Peyer's patch (tissue), 4 donors: ENCODE results near the gene TMEM229B. TPM values are rescaled to one million over a fixed set of nuclear protein-coding genes. Genes with fewer than 3 reads are reported as not detected.
A peak's percentile ranks its signal among the peaks of the same experiment; 100 is the strongest.

Experiments
- DNase-seq, 3 donors: peaks; one replicate each; pipeline ENCODE4 v3.0.0-alpha.2; 2017 to 2019
- H3K27ac ChIP-seq, 4 donors: fragments of 200-600 bp; sonication (generic); one replicate each; pipeline ENCODE4 v1.5.1; 2016 to 2019
- H3K27me3 ChIP-seq, 2 donors: fragments of 200-600 bp; sonication (generic); one replicate each; pipeline ENCODE4 v1.5.1; 2019
- H3K36me3 ChIP-seq, 3 donors: fragments of 200-600 bp; sonication (generic); one replicate each; pipeline ENCODE4 v1.5.1; 2016 to 2019
- H3K4me1 ChIP-seq, 4 donors: fragments of 200-600 bp; sonication (generic); one replicate each; pipeline ENCODE4 v1.5.1; 2016 to 2019
- H3K4me3 ChIP-seq, 4 donors: fragments of 200-600 bp; sonication (generic); 1 replicate in 3 of 4; 2 replicates in 1 of 4; pipeline ENCODE4 v1.5.1; 2016 to 2019; ENCODE audit warnings: mild to moderate bottlenecking in 1 of 4
- H3K9me3 ChIP-seq, 4 donors: fragments of 200-600 bp; sonication (generic); one replicate each; pipeline ENCODE4 v1.5.1; 2016 to 2019; ENCODE audit warnings: mild to moderate bottlenecking in 1 of 4
- POLR2A ChIP-seq, 2 donors: fragments of 450-650 bp; IDR thresholded peaks; one replicate each; pipeline ENCODE4 v1.5.1; 2017; ENCODE audit warnings: antibody characterized with exemption in 2 of 2, mild to moderate bottlenecking in 2 of 2, moderate library complexity in 2 of 2
- total RNA-seq, 4 donors: library from RNA; depleted of rRNA; stranded (reverse); fragments of >200 nt; gene quantifications; one replicate each; pipeline ENCODE4 v1.1.0, GENCODE V29; 2016
- TF ChIP-seq, protein P1 (sequence below), 6 experiments: fragments of 450-650 bp in 4 of 6; fragments of 200-600 bp in 2 of 6; sonication (generic) in 1 of 6; IDR thresholded peaks; one replicate each; pipeline ENCODE4 v1.5.1; 2017 to 2019; ENCODE audit warnings: antibody characterized with exemption in 6 of 6, mild to moderate bottlenecking in 3 of 6, moderate library complexity in 1 of 6

TMEM229B gene
- total RNA-seq, 4 donors from 2014 or later = 8.3 to 39.7 (median 31.7) TPM

GRCh38 chr14:67492538-67492937 is 4.0 kb upstream of the TMEM229B start:
- no peak for DNase-seq
- TF ChIP-seq, protein P1, sequence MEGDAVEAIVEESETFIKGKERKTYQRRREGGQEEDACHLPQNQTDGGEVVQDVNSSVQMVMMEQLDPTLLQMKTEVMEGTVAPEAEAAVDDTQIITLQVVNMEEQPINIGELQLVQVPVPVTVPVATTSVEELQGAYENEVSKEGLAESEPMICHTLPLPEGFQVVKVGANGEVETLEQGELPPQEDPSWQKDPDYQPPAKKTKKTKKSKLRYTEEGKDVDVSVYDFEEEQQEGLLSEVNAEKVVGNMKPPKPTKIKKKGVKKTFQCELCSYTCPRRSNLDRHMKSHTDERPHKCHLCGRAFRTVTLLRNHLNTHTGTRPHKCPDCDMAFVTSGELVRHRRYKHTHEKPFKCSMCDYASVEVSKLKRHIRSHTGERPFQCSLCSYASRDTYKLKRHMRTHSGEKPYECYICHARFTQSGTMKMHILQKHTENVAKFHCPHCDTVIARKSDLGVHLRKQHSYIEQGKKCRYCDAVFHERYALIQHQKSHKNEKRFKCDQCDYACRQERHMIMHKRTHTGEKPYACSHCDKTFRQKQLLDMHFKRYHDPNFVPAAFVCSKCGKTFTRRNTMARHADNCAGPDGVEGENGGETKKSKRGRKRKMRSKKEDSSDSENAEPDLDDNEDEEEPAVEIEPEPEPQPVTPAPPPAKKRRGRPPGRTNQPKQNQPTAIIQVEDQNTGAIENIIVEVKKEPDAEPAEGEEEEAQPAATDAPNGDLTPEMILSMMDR (IDR thresholded peaks at IDR 0.05) = no peak
- no peak for TF ChIP-seq POLR2A (IDR thresholded peaks at IDR 0.05)
- H3K4me1 ChIP-seq = peaks cover 3 to 21% (median 9%) of the 10 kb centered on the region in 4 donors
- peak overlapping the region in 1 of 4 donors; percentile 27 for H3K27ac ChIP-seq
- no peak overlapping the region for H3K4me3 ChIP-seq
- no peaks in the 10 kb centered on the region for H3K27me3 ChIP-seq
- no peaks in the 10 kb centered on the region for H3K36me3 ChIP-seq
- H3K9me3 ChIP-seq = peaks cover 0 to 11% (median 5%) of the 10 kb centered on the region in 4 donors

DNA sequence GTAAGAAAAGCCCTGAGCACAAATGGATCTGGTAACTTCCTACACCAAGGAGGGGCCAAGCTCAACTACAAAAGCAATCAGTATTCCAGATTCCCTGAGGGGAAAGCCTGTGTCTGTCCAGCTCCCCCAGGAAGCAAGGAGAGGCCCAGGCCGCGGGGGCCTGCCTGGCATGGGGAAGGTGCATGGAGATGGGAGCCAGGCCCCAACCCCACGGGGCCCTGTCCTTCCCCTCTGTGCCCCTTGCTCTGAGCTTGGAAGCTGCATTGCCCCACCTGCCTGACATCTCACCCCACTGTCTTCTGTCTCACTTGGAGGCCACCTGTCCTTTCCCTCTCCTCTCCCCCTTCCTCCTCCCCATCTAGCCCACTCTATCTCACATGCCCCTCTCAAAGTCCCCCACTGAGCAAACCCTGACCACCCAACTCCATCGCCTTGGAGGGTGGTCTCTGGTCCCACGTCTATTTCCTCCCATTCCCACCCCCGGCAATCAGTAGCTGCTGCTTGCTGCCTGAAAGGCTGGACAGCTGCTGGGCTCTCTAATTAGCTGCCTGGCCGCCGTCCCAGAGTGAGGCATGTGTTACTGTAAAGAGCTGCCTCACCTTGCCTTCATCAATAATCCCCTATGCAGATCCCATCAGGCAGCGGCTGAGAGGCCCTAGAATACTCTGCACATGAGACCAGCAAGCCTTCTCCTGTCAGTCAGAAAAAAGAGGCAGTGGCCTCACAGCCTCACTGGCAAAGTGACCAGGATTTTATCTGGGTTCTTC is 3.4 kb upstream of the TMEM229B start:
- no peak for TF ChIP-seq POLR2A (IDR thresholded peaks at IDR 0.05)
- TF ChIP-seq, protein P1 (IDR thresholded peaks at IDR 0.05) = no peak

GRCh38 chr14:67491285-67491684 is 2.8 kb upstream of the TMEM229B start:
- no peak overlapping the region for H3K27ac ChIP-seq
- TF ChIP-seq POLR2A (IDR thresholded peaks at IDR 0.05) = no peak
- TF ChIP-seq, protein P1 (IDR thresholded peaks at IDR 0.05) = no peak

More for the DNA sequence above, 3.4 kb upstream of the TMEM229B start:
- H3K36me3 ChIP-seq = no peaks in the 10 kb centered on the region
- H3K27ac ChIP-seq = peak overlapping the region in 1 of 4 donors; percentile 27
- peaks cover 3 to 21% (median 11%) of the 10 kb centered on the region in 4 donors for H3K4me1 ChIP-seq
- no peak overlapping the region for H3K4me3 ChIP-seq
- peaks cover 0 to 11% (median 5%) of the 10 kb centered on the region in 4 donors for H3K9me3 ChIP-seq
- no peak for DNase-seq
- no peaks in the 10 kb centered on the region for H3K27me3 ChIP-seq

GRCh38 chr14:67490196-67490595 is 1.7 kb upstream of the TMEM229B start:
- Histone ChIP-seq H3K9me3 (peaks cover 0 to 11% (median 5%) of the 10 kb centered on the region in 4 donors), H3K27ac (peak overlapping the region in 1 of 4 donors; percentile 85), H3K36me3 (peaks cover 0 to 11% (median 0%) of the 10 kb centered on the region in 3 donors), H3K4me3 (no peak overlapping the region), H3K4me1 (peaks cover 3 to 21% (median 11%) of the 10 kb centered on the region in 4 donors), H3K27me3 (no peaks in the 10 kb centered on the region)
- TF ChIP-seq POLR2A (IDR thresholded peaks at IDR 0.05) = no peak
- TF ChIP-seq, protein P1 (IDR thresholded peaks at IDR 0.05) = no peak
- DNase-seq = no peak

More at GRCh38 chr14:67491285-67491684, 2.8 kb upstream of the TMEM229B start:
- Histone ChIP-seq H3K36me3 (peaks cover 0 to 4% (median 0%) of the 10 kb centered on the region in 3 donors), H3K4me1 (peaks cover 3 to 21% (median 11%) of the 10 kb centered on the region in 4 donors), H3K4me3 (no peak overlapping the region), H3K27me3 (no peaks in the 10 kb centered on the region), H3K9me3 (peaks cover 0 to 11% (median 5%) of the 10 kb centered on the region in 4 donors)
- no peak for DNase-seq

DNA sequence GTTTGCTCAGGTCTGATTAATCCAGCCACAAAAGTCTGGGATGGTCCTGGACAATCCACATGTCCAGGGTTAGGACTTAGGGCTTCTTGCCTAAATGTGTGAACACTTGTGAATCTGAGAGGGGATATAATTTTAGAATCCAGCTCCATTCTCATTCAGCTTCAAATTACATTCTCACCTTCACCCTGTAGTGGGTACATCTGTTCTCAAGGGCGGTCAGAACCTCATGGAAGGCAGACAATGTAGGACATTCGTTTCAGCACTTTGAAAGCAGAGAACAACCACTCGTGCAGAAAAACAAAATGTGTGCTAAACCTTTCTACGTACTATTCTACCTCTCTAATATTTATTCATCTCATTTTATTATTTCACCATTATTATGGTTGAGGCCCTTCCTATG is 1.2 kb downstream of the TMEM229B start:
- Histone ChIP-seq H3K27ac (peak overlapping the region in 2 of 4 donors; percentile 84 to 86), H3K27me3 (no peaks in the 10 kb centered on the region), H3K36me3 (peaks cover 0 to 21% (median 0%) of the 10 kb centered on the region in 3 donors), H3K4me1 (peaks cover 3 to 19% (median 17%) of the 10 kb centered on the region in 4 donors), H3K9me3 (no peaks in the 10 kb centered on the region), H3K4me3 (peak overlapping the region in 1 of 4 donors; percentile 69)
- no peak for TF ChIP-seq POLR2A (IDR thresholded peaks at IDR 0.05)
- TF ChIP-seq, protein P1 (IDR thresholded peaks at IDR 0.05) = no peak
- no peak for DNase-seq
